IPS-NIHi11 (cell line): Measurements from ENCODE around the gene SYNC.
"Not testable (repeated sequence)": the region's sequence is repeated elsewhere in the genome, so short reads cannot be mapped to it uniquely, and the experiment has no call there.

Experiments
- DNase-seq: peaks from one replicate; pipeline ENCODE4 v3.0.0; 2012; ENCODE audit warnings: mixed read lengths, low spot score

Gene SYNC

GRCh38 chr1:32642292-32642827, 60.2 kb downstream of the SYNC start:
- DNase-seq, result not testable (repeated sequence)

- no peak for DNase-seq
Observed at GRCh38 chr1:32639489-32640075, 63.0 kb downstream of the SYNC start.

GRCh38 chr1:32636914-32637645, 65.5 kb downstream of the SYNC start:
- DNase-seq, result no peak

- DNase-seq, result no peak
Observed at GRCh38 chr1:32635508-32636277, 66.9 kb downstream of the SYNC start.

GRCh38 chr1:32632829-32633228, 69.7 kb downstream of the SYNC start:
- DNase-seq, result no peak

- not testable (repeated sequence) for DNase-seq
Observed at GRCh38 chr1:32630173-32630572, 72.4 kb downstream of the SYNC start.
